SHP77 treated with DMSO at 0.1 percent for 48 hours (cell line): ENCODE measurements around the gene WDHD1.
"Not testable (repeated sequence)": the region's sequence is repeated elsewhere in the genome, so short reads cannot be mapped to it uniquely, and the experiment has no call there.

Experiments
- DNase-seq: peaks from one replicate; lab custom pipeline; 2025; lab: John Stamatoyannopoulos, UW

Gene WDHD1

GRCh38 chr14:55048900-55049436, 22.1 kb upstream of the WDHD1 start:
- DNase-seq: no peak

- no peak for DNase-seq
Observed at GRCh38 chr14:55047301-55048053, 20.6 kb upstream of the WDHD1 start.

GRCh38 chr14:55045087-55045486, 18.2 kb upstream of the WDHD1 start:
- DNase-seq: no peak

- DNase-seq: no peak
Observed at GRCh38 chr14:55043528-55043927, 16.6 kb upstream of the WDHD1 start.

- DNase-seq: no peak
Observed at GRCh38 chr14:55038708-55039107, 11.8 kb upstream of the WDHD1 start.

GRCh38 chr14:55037995-55038394, 11.1 kb upstream of the WDHD1 start:
- DNase-seq: not testable (repeated sequence)

- DNase-seq: no peak
Observed at GRCh38 chr14:55031190-55031589, 4.3 kb upstream of the WDHD1 start.

GRCh38 chr14:55028476-55028875, 1.6 kb upstream of the WDHD1 start:
- DNase-seq: no peak

GRCh38 chr14:55028066-55028465, 1.2 kb upstream of the WDHD1 start:
- no peak for DNase-seq

- no peak for DNase-seq
Observed at GRCh38 chr14:55026441-55026792, 482 bp downstream of the WDHD1 start.

- no peak for DNase-seq
Observed at GRCh38 chr14:55025948-55026347, 951 bp downstream of the WDHD1 start.

GRCh38 chr14:55024365-55024764, 2.5 kb downstream of the WDHD1 start:
- DNase-seq: not testable (repeated sequence)

- DNase-seq: no peak
Observed at GRCh38 chr14:55019968-55020554, 6.8 kb downstream of the WDHD1 start.

GRCh38 chr14:55015006-55015405, 11.9 kb downstream of the WDHD1 start:
- no peak for DNase-seq

- DNase-seq: no peak
Observed at GRCh38 chr14:55005071-55005470, 21.8 kb downstream of the WDHD1 start.

GRCh38 chr14:55000381-55000780, 26.5 kb downstream of the WDHD1 start:
- no peak for DNase-seq

- DNase-seq: no peak
Observed at GRCh38 chr14:54985156-54985555, 41.7 kb downstream of the WDHD1 start.

- DNase-seq: no peak
Observed at GRCh38 chr14:54981698-54982097, 45.2 kb downstream of the WDHD1 start.

- no peak for DNase-seq
Observed at GRCh38 chr14:54979039-54979438, 47.9 kb downstream of the WDHD1 start.

GRCh38 chr14:54976316-54976715, 50.6 kb downstream of the WDHD1 start:
- no peak for DNase-seq

- DNase-seq: no peak
Observed at GRCh38 chr14:54975856-54976255, 51.0 kb downstream of the WDHD1 start.

- no peak for DNase-seq
Observed at GRCh38 chr14:54974788-54975414, 52.0 kb downstream of the WDHD1 start.

- DNase-seq: no peak
Observed at GRCh38 chr14:54967496-54967895, 59.4 kb downstream of the WDHD1 start.
